HL-60/S4 treated with retinoic acid at 250 ng/mL for 4 days and 3 days (cell line): ENCODE measurements around the gene BMP6.
"Not testable (repeated sequence)": the region's sequence is repeated elsewhere in the genome, so short reads cannot be mapped to it uniquely, and the experiment has no call there.

Experiments
- in situ Hi-C: fragments of 300-500 bp; cut with MboI; formaldehyde crosslinking; loops from 2 replicates; pipeline ENCODE4 v1.7.0; 2022; ENCODE audit warnings: low sequenced_read_pairs

The BMP6 gene

GRCh38 chr6:7785243-7786035 lies 59.5 kb downstream of the BMP6 start:
- in situ Hi-C loops, result no loop called here

DNA sequence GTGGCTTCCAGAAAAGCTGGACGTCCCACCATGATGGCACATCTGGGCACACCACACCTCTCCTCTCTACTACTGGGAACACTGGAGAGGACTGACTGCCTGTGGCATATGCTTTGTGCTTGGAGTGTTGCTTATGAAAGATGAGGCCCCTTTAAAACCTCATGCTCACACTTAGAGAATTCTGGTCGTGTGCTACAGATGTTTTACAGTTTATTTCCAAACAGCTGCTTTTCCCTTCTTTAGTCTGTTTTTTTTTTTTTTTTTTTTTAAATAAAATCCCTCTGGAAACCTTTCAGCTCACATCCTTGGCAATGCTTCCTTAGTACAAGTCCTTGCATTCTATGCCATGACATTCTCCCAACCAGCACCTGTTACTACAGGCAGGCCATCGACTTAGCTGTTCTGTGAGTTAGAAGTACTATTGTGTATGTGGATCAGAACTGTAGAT lies 60.3 kb downstream of the BMP6 start:
- in situ Hi-C loops, result no loop called here

DNA sequence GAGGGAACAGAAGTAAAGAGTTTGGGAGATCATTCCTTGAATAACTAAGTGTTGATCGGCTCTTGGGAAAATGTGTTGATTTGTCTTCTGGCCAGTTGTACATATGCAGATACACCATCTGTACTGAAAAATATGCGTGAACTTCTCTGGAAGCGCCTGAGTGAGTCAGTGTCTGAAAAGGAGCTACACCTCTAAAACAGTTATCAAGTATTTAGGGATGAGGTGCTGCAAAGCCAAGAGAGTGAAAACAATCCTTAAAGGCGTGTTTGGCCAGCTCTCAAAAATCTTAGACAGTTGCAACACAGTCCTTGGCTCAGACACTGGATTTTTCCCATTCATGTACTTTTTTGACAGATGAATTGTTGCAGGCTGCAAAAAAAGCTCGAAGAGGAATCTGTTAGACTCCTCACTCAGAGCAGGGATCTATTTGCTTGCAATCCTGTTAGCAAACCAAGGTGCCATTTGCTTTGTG lies 61.3 kb downstream of the BMP6 start:
- in situ Hi-C loops, result no loop called here

DNA sequence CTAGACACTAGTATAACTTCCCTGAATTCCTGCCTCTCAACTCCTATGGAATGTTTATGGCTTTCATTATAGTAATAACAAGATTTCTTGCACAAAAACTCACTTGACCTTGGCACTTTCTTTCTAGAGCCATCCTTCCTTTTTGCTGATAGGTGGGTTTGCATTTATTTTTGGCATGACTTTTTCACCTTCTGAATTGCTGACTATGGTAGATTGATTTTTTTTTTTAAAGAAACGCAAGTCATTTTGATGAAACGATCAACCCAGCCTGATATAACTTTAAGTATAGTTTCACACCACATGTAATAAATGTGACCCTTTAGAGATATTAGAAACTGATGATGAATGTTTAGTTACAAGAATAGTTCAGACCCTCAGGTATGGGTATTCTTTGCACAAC lies 61.8 kb downstream of the BMP6 start:
- in situ Hi-C loops, result no loop called here

- in situ Hi-C loops, result no loop called here
Measured at GRCh38 chr6:7794509-7794908, 68.6 kb downstream of the BMP6 start.

- in situ Hi-C loops, result no loop called here
Measured at GRCh38 chr6:7797386-7797785, 71.5 kb downstream of the BMP6 start.

DNA sequence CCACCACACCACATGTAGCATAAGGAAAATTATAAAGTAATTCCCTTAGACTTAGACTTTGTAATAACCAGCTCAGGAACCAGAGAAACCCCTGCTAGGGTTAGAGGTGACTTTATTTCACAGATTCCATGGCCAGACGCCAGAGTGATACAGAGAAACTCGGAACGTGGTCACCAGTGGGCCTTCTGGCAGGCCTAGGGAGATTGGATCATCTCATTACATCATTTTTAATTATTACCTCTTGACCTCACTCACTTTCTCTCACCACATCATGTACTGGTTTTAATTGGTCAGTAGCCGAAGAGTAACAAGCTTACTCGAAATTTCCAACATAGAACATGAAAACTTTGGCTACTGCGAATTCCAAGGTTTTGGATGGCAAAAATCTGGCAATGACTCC lies 72.9 kb downstream of the BMP6 start:
- in situ Hi-C loops, result no loop called here

GRCh38 chr6:7802662-7803061 lies 76.8 kb downstream of the BMP6 start:
- in situ Hi-C loops, result no loop called here

GRCh38 chr6:7803214-7803613 lies 77.3 kb downstream of the BMP6 start:
- in situ Hi-C loops, result no loop called here

DNA sequence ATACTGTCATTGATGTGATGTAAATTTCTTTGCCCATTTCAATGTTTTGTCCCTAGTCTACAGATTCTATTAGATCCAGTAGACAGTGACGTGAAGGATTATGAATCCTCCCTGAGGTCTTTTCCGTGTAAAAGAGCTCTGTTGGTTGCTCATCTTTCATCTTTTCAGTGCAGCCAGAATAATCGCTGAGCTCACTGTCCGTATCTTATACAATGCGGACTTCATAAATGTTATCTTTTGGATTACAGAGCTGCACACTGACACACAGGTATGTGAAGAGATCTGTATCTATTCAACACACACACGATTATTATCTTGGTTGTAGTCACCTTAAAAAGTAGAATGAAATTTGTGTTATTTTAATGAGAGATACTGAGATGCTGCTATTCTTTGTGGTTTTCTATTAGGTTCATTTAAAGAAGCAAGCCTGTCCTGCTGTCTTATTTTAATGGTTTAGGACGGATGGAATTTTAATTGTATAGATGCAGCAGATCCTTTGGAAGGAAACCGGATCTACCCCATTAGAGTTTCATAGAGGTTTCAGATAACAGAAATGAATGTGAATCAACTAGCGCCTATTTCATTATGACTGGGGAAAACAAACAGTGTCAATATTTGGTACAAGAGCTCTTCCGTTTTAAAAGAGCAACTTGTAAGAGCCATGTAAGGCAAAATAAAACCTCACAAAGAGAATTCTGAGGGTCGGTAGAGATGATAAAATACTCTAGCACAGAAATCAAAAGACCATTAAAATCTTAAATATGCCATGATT lies 79.4 kb downstream of the BMP6 start:
- in situ Hi-C loops, result no loop called here

DNA sequence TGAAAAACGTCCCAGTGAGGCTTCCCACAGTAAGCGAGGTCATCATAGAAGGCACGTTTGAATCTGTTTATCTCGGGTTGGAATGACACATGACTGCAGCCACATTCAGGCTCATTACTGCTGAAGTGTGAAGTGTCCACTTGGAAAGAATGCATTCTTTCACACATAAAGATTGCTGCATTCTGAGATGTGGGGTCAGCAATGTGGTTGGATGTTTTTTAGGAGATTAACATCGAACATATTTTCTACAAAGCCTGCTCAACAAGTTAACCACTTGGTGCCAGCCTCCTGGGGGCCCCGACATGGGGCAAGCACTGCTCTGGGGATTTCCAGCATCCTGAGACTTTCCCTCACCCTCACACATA lies 79.9 kb downstream of the BMP6 start:
- in situ Hi-C loops, result no loop called here

DNA sequence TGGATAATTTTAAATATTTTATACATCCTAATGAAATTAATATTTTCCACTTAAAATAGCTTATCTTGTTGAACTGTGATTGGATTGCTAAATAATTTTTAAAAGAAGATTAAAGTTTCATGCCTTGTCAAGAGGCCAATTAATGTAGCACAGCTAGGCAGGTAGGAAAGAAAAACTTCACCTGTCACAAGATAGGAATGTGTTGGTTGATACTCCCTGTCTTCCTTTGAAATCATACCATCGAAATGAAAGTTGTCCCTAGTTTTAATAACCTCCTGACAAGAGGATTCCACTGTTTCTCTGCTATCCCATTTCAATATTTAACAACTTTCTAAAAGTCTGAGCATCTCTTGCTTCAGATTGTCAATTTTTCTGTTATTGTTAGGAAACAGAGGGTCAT lies 80.8 kb downstream of the BMP6 start:
- in situ Hi-C loops, result no loop called here

DNA sequence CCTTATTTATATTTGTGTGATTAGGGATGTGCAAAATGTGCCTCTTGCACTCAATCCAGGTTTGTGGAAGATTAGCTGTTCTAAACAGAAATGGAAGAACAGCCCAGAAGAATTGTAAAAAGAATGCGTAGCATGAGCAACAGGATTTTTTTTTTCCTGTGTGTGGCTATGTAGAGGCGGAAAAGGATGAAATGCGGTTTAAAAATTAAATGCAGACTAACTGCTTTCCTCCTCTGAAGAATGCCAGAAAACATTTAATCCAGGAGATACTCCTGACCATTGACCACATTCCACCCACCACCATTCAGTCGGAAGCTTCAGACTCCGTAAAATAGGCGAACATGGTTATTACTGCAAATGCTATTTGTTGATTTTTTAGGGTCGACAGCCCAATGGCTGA lies 83.4 kb downstream of the BMP6 start:
- in situ Hi-C loops, result no loop called here

- in situ Hi-C loops, result no loop called here
Measured at GRCh38 chr6:7811441-7811840, 85.5 kb downstream of the BMP6 start.

- in situ Hi-C loops, result no loop called here
Measured at GRCh38 chr6:7812623-7813022, 86.7 kb downstream of the BMP6 start.

GRCh38 chr6:7813193-7813592 lies 87.3 kb downstream of the BMP6 start:
- in situ Hi-C loops, result no loop called here

DNA sequence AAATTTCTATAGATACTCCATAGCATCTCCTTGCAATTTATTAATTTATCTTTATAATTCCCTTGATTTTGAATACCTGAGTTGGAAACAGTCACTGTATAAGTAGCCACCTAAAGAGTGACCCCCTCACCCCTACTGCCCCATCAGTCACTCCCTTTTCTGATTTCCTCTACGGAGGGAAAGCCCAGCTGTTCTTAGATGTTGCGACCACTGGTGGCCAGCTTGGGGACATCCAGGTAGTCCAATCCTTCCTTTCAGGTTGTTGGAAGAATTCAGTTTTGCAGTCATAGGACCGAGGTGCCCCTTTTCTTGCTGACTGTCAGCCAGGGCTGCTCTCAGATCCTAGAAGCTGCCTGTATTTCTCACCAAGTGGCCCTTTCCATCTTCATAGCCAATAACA lies 87.8 kb downstream of the BMP6 start:
- in situ Hi-C loops, result no loop called here

- in situ Hi-C loops, result no loop called here
Measured at GRCh38 chr6:7815716-7816115, 89.8 kb downstream of the BMP6 start.

GRCh38 chr6:7817184-7817583 lies 91.3 kb downstream of the BMP6 start:
- in situ Hi-C loops, result not testable (repeated sequence)

GRCh38 chr6:7818257-7819214 lies 92.6 kb downstream of the BMP6 start:
- in situ Hi-C loops, result no loop called here

GRCh38 chr6:7819431-7820015 lies 93.6 kb downstream of the BMP6 start:
- in situ Hi-C loops, result no loop called here
